ENCODE measurements around the gene THADA.

Gene THADA

DNA sequence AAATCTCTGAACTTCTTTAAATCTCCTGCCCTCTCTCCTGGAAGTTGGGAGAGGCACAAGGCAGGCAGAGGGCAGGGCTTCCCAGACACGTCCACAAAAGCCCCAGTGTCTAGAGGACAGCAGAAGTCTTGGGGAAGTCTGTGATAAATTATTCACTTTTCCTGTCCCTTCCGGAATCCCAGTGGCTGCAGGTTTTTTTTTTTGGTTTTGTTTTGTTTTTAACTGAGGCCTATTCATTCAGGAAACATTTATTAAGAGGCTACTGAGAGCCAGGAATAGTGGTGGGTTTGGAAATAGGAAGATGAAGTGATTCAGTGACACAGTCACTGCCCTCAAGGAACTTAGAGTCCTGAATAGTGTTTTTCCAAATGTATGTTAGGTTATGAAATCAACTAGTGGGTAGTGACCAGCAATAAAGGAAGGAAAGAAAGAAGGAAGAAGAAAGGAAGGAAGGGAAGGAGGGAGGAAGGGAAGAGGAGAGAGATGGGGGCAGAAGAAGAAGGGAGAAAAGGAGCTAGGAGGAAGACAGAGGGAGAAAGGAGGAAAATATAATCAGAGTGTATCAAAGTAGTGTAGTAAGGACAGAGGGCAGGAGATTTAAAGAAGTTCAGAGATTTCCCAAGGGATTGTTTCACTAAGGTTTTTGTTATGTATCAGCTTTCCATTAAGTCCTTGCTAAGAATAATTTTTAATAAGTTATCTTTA, 270.6 kb downstream of the THADA start:
- DNase-seq (ENCODE audit: low read depth), result peak; percentile 48

DNA sequence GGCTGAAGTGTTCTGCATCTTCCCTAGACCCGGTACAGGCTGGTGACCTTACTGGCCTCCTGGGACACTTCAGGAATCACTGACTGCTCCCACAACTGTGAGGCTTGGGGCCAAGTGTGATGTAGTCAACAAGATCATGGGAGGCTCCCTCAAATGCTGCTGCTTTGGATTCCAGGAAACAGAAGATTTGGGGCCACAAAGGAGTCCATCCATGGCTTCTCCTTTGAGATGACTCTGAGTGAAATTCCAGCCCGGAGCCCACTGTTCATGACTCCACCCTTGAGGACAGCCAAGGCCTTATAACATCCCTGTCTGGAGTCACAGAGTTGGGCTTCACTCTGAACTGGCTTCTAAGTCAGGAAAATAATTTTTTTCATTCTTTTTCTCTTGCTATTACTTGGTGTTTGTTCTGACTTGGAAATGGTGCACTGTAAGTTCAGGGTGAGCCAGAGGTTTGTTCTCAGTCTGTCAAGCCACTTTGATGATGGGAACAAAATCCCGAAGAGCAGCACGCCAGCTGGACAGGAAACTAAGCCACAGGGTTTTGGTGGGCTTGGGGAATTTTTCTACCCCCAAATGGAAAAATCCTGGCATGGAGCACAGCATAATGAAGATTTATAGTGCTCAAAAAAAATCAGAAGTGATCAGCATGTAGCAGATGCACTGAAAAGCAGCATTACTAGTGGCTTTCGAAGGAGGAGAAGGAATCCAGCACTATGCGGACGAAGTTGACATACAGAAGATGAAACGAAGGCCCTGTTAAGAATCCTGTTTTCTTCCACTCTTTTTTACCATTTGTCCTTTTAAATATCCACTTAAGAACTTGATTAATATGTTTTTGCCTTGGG, 271.4 kb downstream of the THADA start:
- no peak for DNase-seq (ENCODE audit: low read depth)

DNA sequence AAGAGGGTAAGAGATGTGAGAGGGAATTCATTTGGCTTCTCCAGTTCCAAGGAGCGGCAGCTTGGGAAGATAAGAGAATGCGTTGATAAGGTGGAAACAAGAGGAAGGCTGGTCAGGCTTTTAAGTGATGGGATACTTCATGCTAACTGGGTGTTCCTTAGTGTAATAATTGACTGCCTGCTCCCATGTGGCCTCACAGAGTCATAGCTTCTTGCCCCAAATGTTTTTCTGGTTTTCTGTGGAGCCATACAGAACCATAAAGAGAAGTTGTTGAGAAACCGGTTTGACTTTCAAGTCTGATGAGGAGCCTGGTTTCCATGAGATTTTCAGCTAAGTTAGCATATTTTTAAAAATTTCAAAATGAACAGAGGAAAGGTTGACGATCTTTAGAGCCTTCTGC, 272.0 kb downstream of the THADA start:
- DNase-seq (ENCODE audit: low read depth), result no peak

DNA sequence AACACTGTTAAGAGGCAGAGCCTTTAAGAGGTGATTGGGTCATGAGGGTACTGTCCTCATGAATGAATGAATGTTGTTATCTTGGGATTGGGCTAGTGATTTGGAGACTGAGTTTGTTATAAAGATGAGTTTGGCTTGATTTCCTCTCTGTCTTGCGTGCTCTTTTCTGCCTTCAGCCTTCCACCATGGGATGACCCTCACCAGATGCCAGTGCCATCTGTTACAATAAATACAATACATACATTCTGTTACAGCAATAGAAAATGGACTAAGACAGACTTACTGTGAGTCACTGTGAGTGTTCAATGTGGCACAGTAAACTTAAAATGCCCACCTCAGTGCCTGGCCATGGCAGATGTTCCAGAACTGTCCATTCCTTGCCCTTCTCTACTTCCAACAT, 274.4 kb downstream of the THADA start:
- DNase-seq (ENCODE audit: low read depth), result no peak

DNA sequence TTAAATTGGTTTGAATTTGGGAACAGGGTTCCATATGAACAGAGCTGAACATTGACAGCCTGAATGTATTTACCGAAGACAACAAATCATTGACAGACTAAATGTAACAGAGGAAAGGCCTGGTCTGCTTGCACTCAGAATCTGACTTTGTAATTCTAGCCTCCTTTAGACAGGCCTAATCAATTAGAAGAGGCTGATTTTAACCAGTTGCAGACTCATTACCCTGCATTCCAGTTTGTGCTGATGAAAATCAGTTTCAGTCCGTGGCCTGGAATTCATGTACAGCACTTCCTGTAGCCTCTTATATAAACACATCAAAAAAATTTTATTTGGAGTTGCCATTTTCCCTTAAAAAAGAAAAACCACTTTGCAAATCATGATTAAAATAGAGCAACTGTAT, 276.3 kb downstream of the THADA start:
- peak; percentile 71 for DNase-seq (ENCODE audit: low read depth)

DNA sequence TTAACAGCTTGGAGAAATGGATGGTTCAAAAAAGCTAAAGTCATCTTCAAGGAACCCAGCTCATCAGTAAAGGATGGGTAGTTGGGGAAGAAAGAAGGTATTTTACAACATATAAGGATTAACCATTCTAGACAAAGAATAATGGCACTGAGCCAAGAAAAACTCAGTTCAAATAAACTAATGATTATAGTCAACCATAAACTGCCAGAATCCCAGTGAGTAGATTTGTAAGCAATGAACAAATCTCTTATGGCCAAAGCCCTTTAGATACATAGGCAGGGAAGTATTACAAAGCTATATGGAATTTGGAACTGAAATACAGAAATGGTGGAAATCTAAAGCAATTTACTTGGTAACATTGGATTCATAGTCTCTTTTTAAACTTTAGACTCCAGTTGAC, 277.0 kb downstream of the THADA start:
- DNase-seq (ENCODE audit: low read depth), result peak; percentile 81

DNA sequence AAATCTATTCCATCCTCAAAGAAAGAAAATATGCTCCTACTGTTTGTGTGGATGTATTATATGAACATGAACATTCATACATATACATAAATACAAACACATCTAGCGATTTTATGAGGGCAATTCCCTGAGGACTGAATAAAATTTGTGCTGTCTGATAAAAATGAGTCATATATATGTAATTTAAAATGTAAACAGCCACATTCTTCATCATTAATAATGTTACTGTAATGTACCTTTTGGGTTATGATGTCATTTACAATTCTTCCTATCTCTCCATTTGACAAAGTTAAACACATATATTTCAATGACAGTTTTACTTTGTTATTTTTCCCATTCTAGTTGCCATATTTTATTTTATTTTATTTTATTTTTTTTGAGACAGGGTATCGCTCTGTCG, 278.2 kb downstream of the THADA start:
- no peak for DNase-seq (ENCODE audit: low read depth)

DNA sequence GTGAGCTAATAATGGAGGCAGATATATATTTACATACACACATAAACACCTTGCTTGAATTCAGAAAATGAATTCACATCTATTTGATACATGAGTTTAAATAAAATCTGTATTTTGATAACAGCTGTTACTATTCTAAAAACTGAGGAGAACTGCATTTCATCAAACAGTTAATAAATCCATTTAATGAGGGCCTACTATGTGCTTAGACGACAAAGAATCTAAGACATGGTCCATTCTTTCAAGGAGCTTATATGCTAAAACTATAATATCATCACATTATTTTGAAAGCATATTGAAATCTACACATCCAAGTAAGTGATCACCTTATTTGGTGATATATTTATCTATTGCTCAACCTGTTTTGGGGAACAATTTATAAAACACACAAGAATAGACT, 278.6 kb downstream of the THADA start:
- DNase-seq (ENCODE audit: low read depth), result no peak

DNA sequence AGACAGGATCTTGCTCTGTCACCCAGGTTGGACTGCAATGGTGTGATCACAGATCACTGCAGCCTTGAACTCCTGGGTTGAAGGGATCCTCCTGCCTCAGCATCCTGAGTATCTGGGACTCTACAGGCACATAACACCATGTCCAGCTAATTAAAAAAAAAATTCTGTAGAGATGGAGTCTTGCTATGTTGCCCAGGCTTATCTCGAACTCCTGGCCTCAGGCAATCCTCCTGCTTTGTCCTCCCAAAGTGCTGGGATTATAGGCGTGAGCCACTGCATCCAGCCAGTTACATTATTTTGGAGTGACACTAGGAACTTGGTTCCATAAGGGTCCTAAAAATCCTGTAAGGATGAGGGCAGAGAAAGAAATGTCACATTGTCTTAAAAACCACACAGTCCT, 280.4 kb downstream of the THADA start:
- no peak for DNase-seq (ENCODE audit: low read depth)

DNA sequence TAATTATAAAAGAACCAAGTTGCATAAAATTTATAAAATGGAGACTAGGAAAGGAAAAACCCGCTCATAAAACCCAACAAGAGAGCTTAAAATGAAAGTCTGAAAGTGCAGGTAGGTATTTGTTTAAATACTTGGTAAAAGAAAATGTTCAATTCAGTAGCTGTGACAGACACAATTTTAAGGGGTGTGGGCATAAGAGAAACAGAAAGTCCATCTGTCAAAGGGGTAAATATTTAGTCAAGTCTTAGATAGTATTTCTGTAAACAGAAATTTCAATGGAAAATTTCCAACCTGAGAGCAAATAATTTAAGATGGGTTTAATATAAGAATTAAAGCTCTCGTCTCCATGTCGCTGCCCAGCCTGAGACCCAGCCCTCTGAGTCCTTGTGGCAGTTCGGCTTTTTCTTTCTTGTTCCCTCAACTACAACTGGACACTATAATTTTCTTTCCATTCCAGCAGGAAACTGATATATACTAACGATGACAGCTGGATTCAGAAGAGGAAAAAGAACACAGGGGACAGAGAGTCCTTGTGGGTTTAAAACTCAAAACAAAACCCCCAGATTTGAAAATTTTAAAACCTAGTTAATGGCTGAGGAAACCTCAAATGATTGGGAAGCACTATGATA, 281.4 kb downstream of the THADA start:
- DNase-seq (ENCODE audit: low read depth), result no peak

DNA sequence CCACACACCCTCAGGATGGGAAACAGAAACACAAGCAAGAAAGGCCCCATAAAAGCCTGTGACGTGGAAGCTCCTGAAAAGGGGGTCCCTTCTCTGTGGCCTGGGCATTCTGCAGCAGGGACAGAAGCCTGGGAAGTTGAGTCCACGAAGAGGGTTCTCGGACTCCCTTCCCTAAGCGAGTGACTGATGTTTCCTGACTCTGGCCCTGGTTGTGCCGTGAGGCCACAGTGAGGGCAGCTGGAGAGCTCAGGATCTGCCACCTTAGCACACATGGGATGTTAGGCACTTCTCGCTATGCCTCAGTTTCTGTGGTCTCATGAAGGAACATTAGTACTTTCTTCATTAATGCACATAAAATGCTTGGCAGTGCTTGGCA, 282.2 kb downstream of the THADA start:
- no peak for DNase-seq (ENCODE audit: low read depth)

DNA sequence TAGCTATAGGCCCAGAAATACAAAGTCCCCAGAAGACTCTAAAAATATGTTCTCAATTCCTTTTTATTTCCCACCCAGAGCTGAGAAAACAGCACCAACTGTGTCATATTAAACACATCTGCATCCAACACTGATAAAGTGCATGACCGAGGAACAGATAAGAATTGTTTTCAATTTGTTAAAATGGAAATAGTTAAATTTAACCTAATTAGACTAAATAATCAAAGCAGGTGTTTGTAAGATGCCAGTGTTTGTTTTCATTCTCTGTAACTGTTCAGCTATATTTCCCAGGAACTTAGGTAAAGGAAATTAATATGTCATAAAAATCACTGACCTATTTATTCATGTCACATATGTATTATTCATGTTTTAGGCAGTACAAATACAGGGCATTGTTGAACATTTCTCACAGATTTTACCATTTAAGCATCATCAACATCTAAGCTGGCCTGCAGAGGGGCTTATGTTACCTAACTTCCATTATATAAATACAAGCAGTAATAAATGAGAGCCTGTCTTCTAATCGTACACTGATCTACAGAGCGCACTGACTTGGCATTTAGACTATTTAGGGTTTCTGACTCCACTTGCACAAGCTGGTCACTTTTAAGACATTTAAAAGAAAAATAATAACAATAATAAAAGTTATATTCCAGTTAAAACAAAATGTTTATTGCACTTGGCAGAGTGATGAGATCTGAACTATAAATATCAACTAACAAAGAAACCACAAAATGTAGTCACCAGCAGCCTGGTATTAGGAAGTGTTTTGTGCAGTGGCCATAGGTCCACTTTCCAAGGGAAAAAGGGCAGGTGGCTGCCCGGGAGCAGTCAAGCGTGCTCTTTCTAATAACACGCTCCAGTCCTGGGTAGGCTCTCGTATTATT, 282.8 kb downstream of the THADA start:
- DNase-seq (ENCODE audit: low read depth), result peak; percentile 92

DNA sequence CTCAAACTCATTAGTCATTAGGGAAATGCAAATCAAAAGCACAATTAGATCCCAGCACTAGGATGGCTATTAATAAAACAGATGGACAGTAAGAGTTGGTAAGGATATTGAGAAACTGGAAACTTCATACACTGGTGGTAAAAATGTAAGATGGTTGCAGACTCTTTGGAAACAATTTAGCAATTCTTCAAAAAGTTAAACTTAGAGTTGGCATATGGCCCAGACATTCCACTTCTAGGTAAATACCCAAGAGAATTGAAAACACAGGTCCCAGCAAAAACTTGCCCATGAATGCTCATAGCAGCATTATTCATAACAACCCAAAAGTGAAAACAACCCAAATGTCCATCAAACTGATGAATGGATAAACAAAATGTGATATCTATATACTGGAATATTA, 284.6 kb downstream of the THADA start:
- peak; percentile 77 for DNase-seq (ENCODE audit: low read depth)

DNA sequence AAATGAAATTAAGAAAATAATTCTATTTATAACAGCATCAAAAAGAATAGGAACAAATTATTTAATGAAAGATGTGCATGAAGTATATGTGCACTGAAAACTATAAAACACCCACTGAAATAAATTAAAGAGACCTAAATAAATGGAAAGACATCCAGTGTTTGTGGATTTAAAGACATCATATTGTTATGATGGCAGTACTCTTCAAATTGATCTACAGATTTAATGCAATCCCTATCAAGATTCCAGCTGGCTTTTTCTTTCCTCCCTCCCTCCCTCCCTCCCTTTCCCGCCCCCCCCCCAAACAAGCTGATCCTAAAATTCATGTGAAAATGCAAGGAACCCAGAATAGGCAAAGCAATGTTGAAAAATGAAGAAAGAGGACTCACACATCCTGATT, 285.9 kb downstream of the THADA start:
- no peak for DNase-seq (ENCODE audit: low read depth)

DNA sequence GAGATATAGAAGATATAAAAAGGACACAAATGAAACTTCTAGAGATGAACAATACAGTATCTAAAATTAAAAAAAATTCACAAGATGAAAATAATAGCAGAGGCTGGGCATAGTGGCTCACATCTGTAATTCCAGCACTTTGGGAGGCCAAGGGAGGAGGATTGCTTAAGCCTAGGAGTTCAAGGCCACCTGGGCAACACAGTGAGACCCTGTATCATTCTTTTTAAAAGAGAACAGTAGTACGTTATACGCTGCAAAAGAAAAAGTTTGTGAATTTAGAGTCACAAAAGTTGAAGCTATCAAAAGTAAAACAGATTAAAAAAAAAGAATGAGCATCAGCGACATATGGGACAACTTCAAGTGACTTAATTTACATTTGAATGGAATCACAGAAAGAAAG, 287.9 kb downstream of the THADA start:
- DNase-seq (ENCODE audit: low read depth), result no peak

DNA sequence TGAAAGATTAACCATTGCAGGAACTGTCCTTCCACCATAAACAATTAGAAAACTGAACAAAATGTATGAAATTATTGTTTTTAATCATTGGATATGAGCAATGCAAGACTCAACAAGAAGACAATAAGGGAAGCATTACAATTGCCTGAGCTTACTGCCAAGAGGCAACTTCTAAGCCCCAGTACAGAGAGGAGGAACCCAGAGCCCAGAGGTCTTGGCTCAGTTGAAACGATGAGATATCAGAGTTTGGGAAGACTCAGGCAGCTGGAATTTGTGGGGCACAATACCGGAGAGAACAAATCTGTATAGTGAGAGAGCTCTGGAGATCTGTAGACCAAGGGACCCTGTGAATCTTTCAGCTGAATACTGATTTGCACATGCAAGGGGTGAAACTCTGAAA, 288.8 kb downstream of the THADA start:
- no peak for DNase-seq (ENCODE audit: low read depth)

DNA sequence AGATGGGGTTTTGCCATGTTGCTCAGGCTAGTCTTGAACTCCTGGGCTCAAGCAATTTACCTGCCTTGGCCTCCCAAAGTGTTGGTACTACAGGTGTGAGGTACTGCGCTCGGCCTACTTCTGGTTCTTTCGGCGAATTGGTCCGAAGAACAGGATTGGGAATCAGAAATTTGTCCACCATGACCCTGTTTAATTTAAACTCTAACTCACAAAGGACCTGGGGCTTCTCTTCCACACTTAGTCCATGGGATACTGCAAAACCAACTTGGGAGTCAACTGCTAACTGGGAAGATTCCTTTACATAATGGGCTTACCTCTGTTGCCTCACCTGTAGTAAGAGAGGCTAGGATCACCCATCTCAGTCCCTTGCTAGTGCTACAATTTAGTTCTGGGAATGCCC, 289.6 kb downstream of the THADA start:
- DNase-seq (ENCODE audit: low read depth), result no peak

DNA sequence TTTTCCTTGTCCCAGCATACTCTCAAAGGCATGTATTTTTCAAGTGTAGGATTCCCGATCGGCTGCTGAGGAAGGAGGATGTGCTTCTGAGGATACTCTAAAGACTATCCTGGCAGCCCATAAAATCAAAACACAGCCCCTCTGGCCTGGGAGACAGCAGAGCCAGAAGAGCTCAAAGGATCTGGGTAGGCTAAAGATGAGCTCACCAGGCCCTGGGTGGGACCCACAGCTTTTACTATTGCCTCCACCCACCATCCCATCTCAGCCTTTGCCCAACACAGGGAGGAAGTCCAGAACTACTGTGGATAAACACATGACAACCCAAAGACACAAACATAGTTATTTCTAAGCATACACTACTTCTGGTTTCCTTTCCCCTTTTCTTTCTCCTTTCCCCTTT, 290.3 kb downstream of the THADA start:
- DNase-seq (ENCODE audit: low read depth), result no peak

DNA sequence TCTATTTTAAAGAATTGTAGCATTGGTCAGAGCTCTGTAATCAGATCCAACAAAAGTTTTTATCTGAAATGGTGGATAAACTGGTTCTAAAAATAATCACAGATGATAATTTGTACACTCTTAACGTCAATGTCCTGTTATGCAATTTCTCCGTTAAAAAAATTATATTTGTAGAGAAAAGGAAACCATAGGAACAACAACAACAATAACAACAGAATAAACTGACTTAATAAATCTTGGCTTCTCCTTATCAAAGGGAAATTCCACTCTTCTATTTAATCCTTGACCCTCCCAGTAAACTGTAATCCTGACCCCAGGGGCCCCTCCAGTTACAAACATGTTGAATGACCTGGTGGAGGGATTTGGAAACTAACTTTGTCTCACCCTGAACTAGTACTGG, 290.8 kb downstream of the THADA start:
- no peak for DNase-seq (ENCODE audit: low read depth)

DNA sequence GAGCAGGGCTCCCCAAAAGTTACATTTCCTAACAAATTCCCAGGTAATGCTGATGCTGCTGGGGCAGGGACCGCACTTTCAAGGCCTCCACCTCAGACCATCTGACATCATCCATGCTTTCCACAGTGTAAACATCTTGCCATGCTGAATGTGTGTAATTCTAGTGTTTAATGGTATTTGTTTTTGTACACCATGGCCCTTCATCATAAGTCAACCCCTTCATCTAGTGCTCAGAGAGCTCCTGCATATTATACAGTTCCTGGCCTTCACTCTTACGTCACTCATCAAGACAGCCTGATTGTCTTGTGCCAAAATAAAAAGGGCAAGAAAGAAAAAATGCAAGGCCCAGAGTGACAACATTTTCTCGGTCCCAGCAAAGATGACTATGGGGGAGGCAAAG, 291.9 kb downstream of the THADA start:
- no peak for DNase-seq (ENCODE audit: low read depth)

DNA sequence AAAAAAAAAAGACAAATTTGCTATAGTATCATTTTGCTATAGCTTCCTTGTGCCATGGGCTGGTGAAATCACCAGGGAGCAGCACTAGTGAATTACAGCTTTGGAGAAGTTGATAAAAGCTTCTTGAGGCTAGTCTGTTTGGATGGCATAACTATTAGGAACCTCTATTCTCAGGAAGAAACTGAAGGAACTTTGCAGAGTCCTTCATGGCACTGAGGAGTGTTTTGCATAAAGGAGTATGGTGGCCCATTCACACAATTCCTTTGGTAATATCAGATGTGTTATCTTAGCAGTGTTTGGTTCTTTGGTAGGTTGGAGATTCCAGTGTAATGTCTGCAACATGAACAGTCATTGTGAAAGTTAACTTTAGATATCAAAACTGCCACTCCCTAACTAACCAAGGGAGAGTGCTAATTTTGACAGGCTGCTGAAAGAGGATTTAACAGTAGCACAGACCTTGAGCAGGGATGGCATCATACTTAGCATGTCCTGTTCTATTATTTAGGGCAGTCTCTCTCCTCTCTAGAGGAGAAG, 292.8 kb downstream of the THADA start:
- no peak for DNase-seq (ENCODE audit: low read depth)

All from EH (cell line).